Cardiac septum (tissue), 1 donor: ENCODE measurements around the gene ZNF200. TPM values are rescaled to one million over a fixed set of nuclear protein-coding genes. Genes with fewer than 3 reads are reported as not detected.
"Not testable (repeated sequence)": the region's sequence is repeated elsewhere in the genome, so short reads cannot be mapped to it uniquely, and the experiment has no call there.

Experiments used
- DNase-seq: peaks from one replicate; pipeline ENCODE4 v3.0.0-alpha.2; 2020; ENCODE audit warnings: low spot score
- intact Hi-C: fragments of 100-400 bp; cut with DNase I; formaldehyde crosslinking; loops from one replicate; pipeline ENCODE4 v1.14.0; 2022
- total RNA-seq: library from RNA; stranded (reverse); fragmentation: NEBNext Ultra II Directional; extraction: Animal tissue kit (Norgen Biotek cat#: 25700); gene quantifications from one replicate; pipeline ENCODE4 v1.2.1, GENCODE V29; 2021
- donor health status: DM: no; HTN: no; CAD: no.

Gene ZNF200
- total RNA-seq, 1 donor from 2014 or later: 5.3 TPM

- no peak for DNase-seq
- intact Hi-C loops: no loop called here
Observed at GRCh38 chr16:3207086-3207953, 27.6 kb downstream of the ZNF200 start.

GRCh38 chr16:3205939-3206338 lies 29.0 kb downstream of the ZNF200 start:
- DNase-seq, intact Hi-C loops: not testable (repeated sequence)

- no peak for DNase-seq
Observed at GRCh38 chr16:3202903-3203539, 31.9 kb downstream of the ZNF200 start.

DNA sequence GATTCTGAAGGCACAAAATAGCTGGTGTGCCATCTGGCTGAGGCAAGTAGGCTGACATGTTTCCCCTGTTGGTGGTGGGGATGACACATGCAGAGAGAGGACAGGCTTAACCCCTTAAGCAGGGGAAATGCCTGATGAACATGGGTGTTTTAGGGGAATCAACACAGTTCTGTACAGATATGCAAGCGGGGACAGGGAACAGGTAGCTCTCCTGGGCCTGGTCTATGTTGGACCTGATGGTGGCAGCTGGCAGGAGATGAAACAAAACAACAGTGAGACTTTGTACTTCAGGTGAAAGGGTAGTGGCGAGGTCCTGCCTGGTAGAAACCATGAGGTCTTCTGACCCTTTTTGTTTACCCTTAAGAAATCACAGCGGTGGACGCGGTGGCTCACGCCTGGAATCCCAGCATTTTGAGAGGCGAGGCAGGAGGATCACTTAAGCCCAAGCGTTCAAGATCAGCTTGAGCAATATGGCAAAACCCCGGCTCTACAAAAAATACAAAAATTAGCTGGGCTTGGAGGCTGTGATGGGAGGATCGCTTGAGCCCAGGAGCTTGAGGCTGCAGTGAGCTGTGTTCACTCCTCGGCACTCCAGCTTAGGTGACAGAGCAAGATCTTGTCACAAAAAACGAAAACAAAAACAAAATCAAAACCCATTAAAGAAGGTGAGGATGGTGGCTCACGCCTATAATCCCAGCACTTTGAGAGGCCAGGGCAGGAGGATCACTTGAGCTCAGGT lies 36.5 kb downstream of the ZNF200 start:
- intact Hi-C loops: no loop called here

More at GRCh38 chr16:3202903-3203539, 31.9 kb downstream of the ZNF200 start:
- intact Hi-C loops: no loop called here

DNA sequence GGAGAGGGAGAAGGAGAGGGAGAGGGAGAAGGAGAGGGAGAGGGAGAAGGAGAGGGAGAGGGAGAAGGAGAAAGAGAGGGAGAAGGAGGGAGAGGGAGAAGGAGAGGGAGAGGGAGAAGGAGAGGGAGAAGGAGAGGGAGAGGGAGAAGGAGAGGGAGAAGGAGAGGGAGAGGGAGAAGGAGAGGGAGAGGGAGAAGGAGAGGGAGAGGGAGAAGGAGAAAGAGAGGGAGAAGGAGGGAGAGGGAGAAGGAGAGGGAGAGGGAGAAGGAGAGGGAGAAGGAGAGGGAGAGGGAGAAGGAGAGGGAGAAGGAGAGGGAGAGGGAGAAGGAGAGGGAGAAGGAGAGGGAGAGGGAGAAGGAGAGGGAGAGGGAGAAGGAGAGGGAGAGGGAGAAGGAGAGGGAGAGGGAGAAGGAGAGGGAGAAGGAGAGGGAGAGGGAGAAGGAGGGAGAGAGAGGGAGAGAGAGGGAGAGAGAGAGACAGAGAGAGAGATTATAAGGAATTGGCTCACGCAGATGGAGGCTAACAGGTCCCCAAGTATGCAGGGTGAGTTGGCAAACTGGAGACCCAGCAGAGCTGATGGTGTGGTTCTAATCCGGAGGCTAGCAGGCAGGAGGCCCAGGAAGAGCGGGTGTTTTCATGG lies 37.1 kb downstream of the ZNF200 start:
- intact Hi-C loops, DNase-seq: not testable (repeated sequence)

More for the DNA sequence above, 36.5 kb downstream of the ZNF200 start:
- DNase-seq: no peak

- no peak for DNase-seq
- intact Hi-C loops: no loop called here
Observed at GRCh38 chr16:3195975-3196374, 39.0 kb downstream of the ZNF200 start.

GRCh38 chr16:3194792-3195191 lies 40.2 kb downstream of the ZNF200 start:
- intact Hi-C loops: no loop called here

DNA sequence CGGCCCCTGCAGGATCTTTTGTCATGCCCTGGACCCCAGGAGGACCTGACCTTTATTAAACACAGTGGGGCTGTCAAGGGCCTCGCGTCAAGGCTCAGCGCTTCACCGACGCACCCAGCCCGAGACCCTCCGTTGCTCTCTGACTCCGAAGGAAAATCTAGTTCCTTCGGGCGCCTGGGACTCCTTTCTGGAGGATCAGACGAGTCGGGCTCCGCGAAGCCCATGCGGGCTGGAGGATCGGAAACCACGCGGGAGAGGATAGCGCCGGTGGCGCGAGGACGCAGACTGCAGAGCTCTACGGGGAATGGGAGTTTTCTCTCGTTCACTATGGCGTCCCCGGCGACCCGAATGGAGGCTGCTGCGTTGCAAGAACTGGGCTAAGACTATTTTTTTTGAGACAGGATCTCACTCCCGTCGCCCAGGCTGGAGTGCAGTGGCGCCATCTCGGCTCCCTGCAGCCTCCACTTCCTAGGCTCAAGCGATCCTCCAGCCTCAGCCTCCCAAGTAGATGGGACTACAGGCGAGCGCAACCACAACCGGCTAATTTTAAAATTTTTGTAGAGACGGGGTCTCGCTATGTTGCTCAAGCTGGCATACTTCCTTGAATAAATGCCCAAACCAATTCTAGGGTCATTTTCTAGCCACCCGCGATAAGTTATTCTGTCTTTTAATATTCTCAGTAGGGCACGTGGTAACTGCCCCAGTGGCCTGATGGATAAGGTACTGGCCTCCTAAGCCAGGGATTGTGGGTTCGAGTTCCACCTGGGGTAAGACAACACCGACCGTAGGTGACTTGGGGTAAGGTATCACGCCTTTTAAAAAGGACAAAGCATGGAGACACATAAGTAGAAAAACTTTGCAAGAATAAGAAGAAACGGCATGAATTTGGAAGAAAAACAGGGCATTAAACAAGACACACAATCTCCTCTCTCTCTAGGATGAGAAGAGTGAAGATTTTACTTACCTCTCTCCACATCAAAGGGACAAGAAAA lies 41.4 kb downstream of the ZNF200 start:
- no peak for DNase-seq
- intact Hi-C loops: no loop called here

More at GRCh38 chr16:3194792-3195191, 40.2 kb downstream of the ZNF200 start:
- no peak for DNase-seq

GRCh38 chr16:3192476-3193019 lies 42.4 kb downstream of the ZNF200 start:
- no peak for DNase-seq
- intact Hi-C loops: no loop called here

DNA sequence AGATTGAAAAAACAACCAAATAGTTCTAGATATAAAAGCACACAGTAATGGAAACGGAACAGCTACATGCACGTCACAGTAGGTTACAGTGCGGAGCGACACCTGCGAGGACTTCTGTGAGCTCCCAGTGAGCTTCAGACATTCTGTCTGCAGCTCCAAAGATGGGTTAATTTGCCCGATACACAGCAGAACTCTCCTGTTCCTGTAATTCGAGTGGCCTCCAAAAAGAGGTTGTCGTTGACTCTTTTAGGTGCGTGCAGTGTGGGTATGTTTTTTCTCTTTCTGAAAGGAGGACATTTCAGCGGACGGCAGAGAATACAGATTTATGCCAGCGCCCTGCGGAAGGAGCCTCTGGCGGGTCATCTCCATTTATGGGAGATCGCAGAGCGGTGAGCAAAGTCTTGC lies 44.0 kb downstream of the ZNF200 start:
- intact Hi-C loops: no loop called here
- no peak for DNase-seq

DNA sequence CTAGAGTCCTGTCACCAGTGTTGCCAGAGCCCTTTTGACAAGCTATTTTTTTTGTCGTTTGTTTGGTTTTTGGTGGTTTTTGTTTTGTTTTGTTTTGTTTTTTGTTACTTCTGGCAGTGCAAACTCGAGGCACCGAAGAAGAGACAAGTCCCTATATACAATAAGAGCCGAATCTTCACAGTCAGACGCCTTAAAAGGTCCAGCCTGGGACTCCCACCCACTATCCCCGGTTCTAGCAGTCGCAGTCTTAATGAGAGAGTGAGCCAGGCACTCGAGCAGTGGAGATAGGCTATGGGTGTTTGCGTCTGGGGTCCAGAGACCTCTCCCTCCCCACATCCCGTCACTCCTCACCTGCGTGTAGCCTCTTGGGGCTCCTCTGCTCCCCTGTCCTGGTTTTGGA lies 45.1 kb downstream of the ZNF200 start:
- intact Hi-C loops: no loop called here
- DNase-seq: no peak

- no peak for DNase-seq
- intact Hi-C loops: no loop called here
Observed at GRCh38 chr16:3188925-3189825, 45.8 kb downstream of the ZNF200 start.

DNA sequence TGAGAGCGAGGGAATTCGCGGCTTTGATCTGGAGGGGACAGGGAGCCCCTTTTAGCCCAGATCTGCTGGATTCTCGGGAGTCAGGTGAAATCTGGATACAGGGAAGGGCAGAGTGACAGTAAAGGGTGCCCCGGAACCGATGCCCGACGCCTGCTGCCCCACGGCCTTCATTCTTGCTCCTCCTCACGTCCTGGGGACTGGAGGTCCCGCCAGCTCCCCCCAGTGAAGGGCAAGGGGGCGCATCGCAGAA lies 46.4 kb downstream of the ZNF200 start:
- intact Hi-C loops: no loop called here
- no peak for DNase-seq

GRCh38 chr16:3187798-3188674 lies 46.9 kb downstream of the ZNF200 start, which contains the start of gene OR1F1:
TSS of gene OR1F1 (plus strand) at chr16:3188204.
- DNase-seq: no peak
- intact Hi-C loops: no loop called here

GRCh38 chr16:3186946-3187690 lies 47.8 kb downstream of the ZNF200 start:
- intact Hi-C loops: no loop called here
- DNase-seq: no peak
